GM23338 (cell line): ENCODE data around the gene PAPOLB. TPM values are rescaled to one million over a fixed set of nuclear protein-coding genes. Genes with fewer than 3 reads are reported as not detected.

Experiments
- ATAC-seq: fragments of 200-7000 bp; cut with Tn5 transposase; 3 replicates; pipeline ENCODE4 v1.9.1; 2020
- DNase-seq: peaks from one replicate; pipeline ENCODE4 v3.0.0-alpha.2; 2015; ENCODE audit warnings: low spot score
- H2AFZ ChIP-seq: fragments of 200-600 bp; sonication (generic); 2 replicates; pipeline ENCODE4 v1.8.0; 2016; ENCODE audit warnings: antibody characterized with exemption, mild to moderate bottlenecking, moderate library complexity
- H3F3A ChIP-seq: fragments of 200-600 bp; sonication (generic); replicated peaks from 2 replicates; pipeline ENCODE4 v1.8.0; 2017; ENCODE audit warnings: antibody characterized with exemption, mixed run types, low read depth
- H3K27ac ChIP-seq: fragments of 200-600 bp; sonication (generic); 2 replicates; pipeline ENCODE4 v1.6.1; 2016; ENCODE audit warnings: low read depth
- H3K27me3 ChIP-seq: fragments of 200-600 bp; sonication (generic); 2 replicates; pipeline ENCODE4 v1.8.0; 2016; ENCODE audit warnings: mild to moderate bottlenecking, mixed run types, moderate library complexity; ENCODE audit not compliant: insufficient read depth
- H3K36me3 ChIP-seq: fragments of 200-600 bp; sonication (generic); 2 replicates; pipeline ENCODE4 v1.8.0; 2016; ENCODE audit warnings: mild to moderate bottlenecking; ENCODE audit not compliant: insufficient read depth
- H3K4me1 ChIP-seq: fragments of 200-600 bp; sonication (generic); 2 replicates; pipeline ENCODE4 v1.8.0; 2016; ENCODE audit warnings: mild to moderate bottlenecking, moderate library complexity; ENCODE audit not compliant: insufficient read depth
- H3K4me2 ChIP-seq: fragments of 200-600 bp; sonication (generic); 2 replicates; pipeline ENCODE4 v1.7.1; 2017; ENCODE audit warnings: mixed run types
- H3K4me3 ChIP-seq: fragments of 200-600 bp; sonication (generic); 2 replicates; pipeline ENCODE4 v1.6.1; 2016; ENCODE audit warnings: mixed run types
- H3K79me2 ChIP-seq: fragments of 200-600 bp; sonication (generic); replicated peaks from 2 replicates; pipeline ENCODE4 v1.8.0; 2017; ENCODE audit warnings: mild to moderate bottlenecking; ENCODE audit not compliant: insufficient read depth
- H3K9me2 ChIP-seq: fragments of 200-600 bp; sonication (generic); 2 replicates; pipeline ENCODE4 v1.8.0; 2017; ENCODE audit not compliant: insufficient read depth
- H4K20me1 ChIP-seq: fragments of 200-600 bp; sonication (generic); replicated peaks from 2 replicates; pipeline ENCODE4 v1.8.0; 2017; ENCODE audit warnings: mild to moderate bottlenecking; ENCODE audit not compliant: insufficient read depth
- H3K27ac Mint-ChIP-seq: 2 replicates; pipeline ENCODE4 v1.8.0; 2020; ENCODE audit warnings: inconsistent platforms, mild to moderate bottlenecking, moderate library complexity, mixed read lengths
- H3K27me3 Mint-ChIP-seq: 3 replicates; pipeline ENCODE4 v1.8.0; 2022; ENCODE audit warnings: low read depth, mild to moderate bottlenecking, moderate library complexity, mixed read lengths, inconsistent platforms; ENCODE audit not compliant: insufficient read depth, poor library complexity
- H3K36me3 Mint-ChIP-seq: 3 replicates; pipeline ENCODE4 v1.8.0; 2021; ENCODE audit warnings: low read depth, mild to moderate bottlenecking, inconsistent platforms, moderate library complexity, mixed read lengths
- H3K4me1 Mint-ChIP-seq: 3 replicates; pipeline ENCODE4 v1.8.0; 2020; ENCODE audit warnings: mild to moderate bottlenecking, inconsistent platforms, mixed read lengths
- H3K4me3 Mint-ChIP-seq: 3 replicates; pipeline ENCODE4 v1.8.0; 2021; ENCODE audit warnings: moderate library complexity, mild to moderate bottlenecking, inconsistent platforms, mixed read lengths
- H3K9me3 Mint-ChIP-seq: 3 replicates; pipeline ENCODE4 v1.8.0; 2020; ENCODE audit warnings: moderate library complexity, mild to moderate bottlenecking, inconsistent platforms, mixed read lengths
- CREB1 ChIP-seq: fragments of 250-450 bp; sonication (Bioruptor Pico); IDR thresholded peaks from 2 replicates; pipeline ENCODE4 v1.5.0; 2020; ENCODE audit warnings: low read depth, mild to moderate bottlenecking, moderate library complexity
- EZH2 ChIP-seq: fragments of 200-600 bp; sonication (generic); IDR thresholded peaks from one replicate; pipeline ENCODE4 v1.8.0; 2017; ENCODE audit warnings: antibody characterized with exemption, mild to moderate bottlenecking, low read depth; ENCODE audit not compliant: unreplicated experiment
- EZH2phosphoT487 ChIP-seq: fragments of 200-600 bp; sonication (generic); IDR thresholded peaks from one replicate; pipeline ENCODE4 v1.8.1; 2018; ENCODE audit warnings: antibody characterized with exemption; ENCODE audit not compliant: unreplicated experiment
- JUNB ChIP-seq: IDR thresholded peaks from one replicate; pipeline ENCODE4 v1.6.1; 2016; ENCODE audit warnings: antibody characterized with exemption; ENCODE audit not compliant: unreplicated experiment
- NANOG ChIP-seq: IDR thresholded peaks from 2 replicates; pipeline ENCODE4 v1.6.1; 2016; ENCODE audit warnings: antibody characterized with exemption, borderline replicate concordance
- POLR2AphosphoS5 ChIP-seq: IDR thresholded peaks from 2 replicates; pipeline ENCODE4 v1.6.1; 2016; ENCODE audit warnings: antibody characterized with exemption, low read depth
- STAT1 ChIP-seq: IDR thresholded peaks from one replicate; pipeline ENCODE4 v1.6.1; 2016; ENCODE audit warnings: antibody characterized with exemption; ENCODE audit not compliant: unreplicated experiment
- polyA plus RNA-seq: library from polyadenylated mRNA; unstranded; fragments of >200 nt; fragmentation: Nextera tagmentation; extraction: Ambion mirVana; gene quantifications from 2 replicates; pipeline ENCODE4 v1.2.1, GENCODE V29; 2016
- total RNA-seq: library from RNA; depleted of rRNA; stranded (reverse); fragments of >200 nt; shearing (Covaris generic); gene quantifications from 2 replicates; pipeline ENCODE4 v1.2.3, GENCODE V29; 2014
- TF ChIP-seq, protein P1 (sequence below), 2 experiments: fragments of 200-600 bp in 1 of 2; sonication (generic) in 1 of 2; conservative IDR thresholded peaks; 2 replicates each; pipeline versions ENCODE4 v1.5.1 to v1.6.1; 2016 to 2017; ENCODE audit warnings: antibody characterized with exemption in 2 of 2, low read depth in 2 of 2, mild to moderate bottlenecking in 2 of 2, moderate library complexity in 1 of 2
- TF ChIP-seq, protein P2 (sequence below): IDR thresholded peaks from one replicate; pipeline ENCODE4 v1.6.1; 2018; ENCODE audit warnings: antibody characterized with exemption; ENCODE audit not compliant: unreplicated experiment
- TF ChIP-seq, protein P3 (sequence below): IDR thresholded peaks from 2 replicates; pipeline ENCODE4 v1.6.1; 2016; ENCODE audit warnings: antibody characterized with exemption
- TF ChIP-seq, protein P4 (sequence below): fragments of 250-450 bp; sonication (Bioruptor Pico); IDR thresholded peaks from 2 replicates; pipeline ENCODE4 v1.5.0; 2020; ENCODE audit warnings: mild to moderate bottlenecking, moderate library complexity

The PAPOLB gene
- total and polyA plus RNA-seq, 2 experiments from 2014 or later, result 0.08 to 0.42 TPM

DNA sequence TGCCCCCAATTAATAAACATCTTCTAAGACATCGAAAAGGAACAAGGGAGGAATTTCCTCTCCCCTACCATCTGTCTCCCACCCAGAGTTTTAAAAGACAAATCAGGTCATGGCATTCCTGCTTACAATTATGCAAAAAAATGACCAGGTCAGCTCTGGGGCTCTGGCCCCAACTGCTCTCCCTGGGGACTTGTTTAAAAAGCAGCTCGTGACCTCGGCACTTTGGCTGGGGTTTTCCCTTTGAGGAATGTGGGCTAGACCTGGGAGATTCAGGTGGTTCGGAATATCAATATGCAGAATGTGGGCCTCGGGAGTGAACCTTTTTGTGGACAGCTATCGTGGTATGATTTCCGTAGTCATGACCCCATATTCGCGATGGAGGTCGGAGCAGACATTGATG lies 22.3 kb upstream of the PAPOLB start:
- Histone ChIP-seq H3K4me3 (no peak overlapping the region), H3K4me2 (peak overlapping the region; percentile 26; the same call in 1 of the 2 replicates), H3K36me3 (no peaks in the 10 kb centered on the region), H3K27ac (peak overlapping the region; percentile 83), H4K20me1 (no peaks in the 10 kb centered on the region), H3K79me2 (no peaks in the 10 kb centered on the region), H3K9me2 (no peaks in the 10 kb centered on the region), H3K27me3 (peaks cover 14% of the 10 kb centered on the region; the same call in 1 of the 2 replicates), H2AFZ (peak overlapping the region; percentile 56; the same call in 1 of the 2 replicates), H3K4me1 (peaks cover 9% of the 10 kb centered on the region; the same call in 1 of the 2 replicates), H3F3A (no peaks in the 10 kb centered on the region)
- TF ChIP-seq EZH2 (no peak), NANOG (no peak), EZH2phosphoT487 (no peak), JUNB (no peak), POLR2AphosphoS5 (no peak), STAT1 (no peak), CREB1 (CRISPR knock-in tag) (no peak)
- TF ChIP-seq, protein P1, sequence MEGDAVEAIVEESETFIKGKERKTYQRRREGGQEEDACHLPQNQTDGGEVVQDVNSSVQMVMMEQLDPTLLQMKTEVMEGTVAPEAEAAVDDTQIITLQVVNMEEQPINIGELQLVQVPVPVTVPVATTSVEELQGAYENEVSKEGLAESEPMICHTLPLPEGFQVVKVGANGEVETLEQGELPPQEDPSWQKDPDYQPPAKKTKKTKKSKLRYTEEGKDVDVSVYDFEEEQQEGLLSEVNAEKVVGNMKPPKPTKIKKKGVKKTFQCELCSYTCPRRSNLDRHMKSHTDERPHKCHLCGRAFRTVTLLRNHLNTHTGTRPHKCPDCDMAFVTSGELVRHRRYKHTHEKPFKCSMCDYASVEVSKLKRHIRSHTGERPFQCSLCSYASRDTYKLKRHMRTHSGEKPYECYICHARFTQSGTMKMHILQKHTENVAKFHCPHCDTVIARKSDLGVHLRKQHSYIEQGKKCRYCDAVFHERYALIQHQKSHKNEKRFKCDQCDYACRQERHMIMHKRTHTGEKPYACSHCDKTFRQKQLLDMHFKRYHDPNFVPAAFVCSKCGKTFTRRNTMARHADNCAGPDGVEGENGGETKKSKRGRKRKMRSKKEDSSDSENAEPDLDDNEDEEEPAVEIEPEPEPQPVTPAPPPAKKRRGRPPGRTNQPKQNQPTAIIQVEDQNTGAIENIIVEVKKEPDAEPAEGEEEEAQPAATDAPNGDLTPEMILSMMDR (conservative IDR thresholded peaks at IDR 0.05; ENCODE audit: low read depth in 2 of 2), result no peak
- TF ChIP-seq, protein P2, sequence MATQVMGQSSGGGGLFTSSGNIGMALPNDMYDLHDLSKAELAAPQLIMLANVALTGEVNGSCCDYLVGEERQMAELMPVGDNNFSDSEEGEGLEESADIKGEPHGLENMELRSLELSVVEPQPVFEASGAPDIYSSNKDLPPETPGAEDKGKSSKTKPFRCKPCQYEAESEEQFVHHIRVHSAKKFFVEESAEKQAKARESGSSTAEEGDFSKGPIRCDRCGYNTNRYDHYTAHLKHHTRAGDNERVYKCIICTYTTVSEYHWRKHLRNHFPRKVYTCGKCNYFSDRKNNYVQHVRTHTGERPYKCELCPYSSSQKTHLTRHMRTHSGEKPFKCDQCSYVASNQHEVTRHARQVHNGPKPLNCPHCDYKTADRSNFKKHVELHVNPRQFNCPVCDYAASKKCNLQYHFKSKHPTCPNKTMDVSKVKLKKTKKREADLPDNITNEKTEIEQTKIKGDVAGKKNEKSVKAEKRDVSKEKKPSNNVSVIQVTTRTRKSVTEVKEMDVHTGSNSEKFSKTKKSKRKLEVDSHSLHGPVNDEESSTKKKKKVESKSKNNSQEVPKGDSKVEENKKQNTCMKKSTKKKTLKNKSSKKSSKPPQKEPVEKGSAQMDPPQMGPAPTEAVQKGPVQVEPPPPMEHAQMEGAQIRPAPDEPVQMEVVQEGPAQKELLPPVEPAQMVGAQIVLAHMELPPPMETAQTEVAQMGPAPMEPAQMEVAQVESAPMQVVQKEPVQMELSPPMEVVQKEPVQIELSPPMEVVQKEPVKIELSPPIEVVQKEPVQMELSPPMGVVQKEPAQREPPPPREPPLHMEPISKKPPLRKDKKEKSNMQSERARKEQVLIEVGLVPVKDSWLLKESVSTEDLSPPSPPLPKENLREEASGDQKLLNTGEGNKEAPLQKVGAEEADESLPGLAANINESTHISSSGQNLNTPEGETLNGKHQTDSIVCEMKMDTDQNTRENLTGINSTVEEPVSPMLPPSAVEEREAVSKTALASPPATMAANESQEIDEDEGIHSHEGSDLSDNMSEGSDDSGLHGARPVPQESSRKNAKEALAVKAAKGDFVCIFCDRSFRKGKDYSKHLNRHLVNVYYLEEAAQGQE, result no peak
- TF ChIP-seq, protein P3, sequence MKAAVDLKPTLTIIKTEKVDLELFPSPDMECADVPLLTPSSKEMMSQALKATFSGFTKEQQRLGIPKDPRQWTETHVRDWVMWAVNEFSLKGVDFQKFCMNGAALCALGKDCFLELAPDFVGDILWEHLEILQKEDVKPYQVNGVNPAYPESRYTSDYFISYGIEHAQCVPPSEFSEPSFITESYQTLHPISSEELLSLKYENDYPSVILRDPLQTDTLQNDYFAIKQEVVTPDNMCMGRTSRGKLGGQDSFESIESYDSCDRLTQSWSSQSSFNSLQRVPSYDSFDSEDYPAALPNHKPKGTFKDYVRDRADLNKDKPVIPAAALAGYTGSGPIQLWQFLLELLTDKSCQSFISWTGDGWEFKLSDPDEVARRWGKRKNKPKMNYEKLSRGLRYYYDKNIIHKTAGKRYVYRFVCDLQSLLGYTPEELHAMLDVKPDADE, result no peak
- TF ChIP-seq, protein P4, sequence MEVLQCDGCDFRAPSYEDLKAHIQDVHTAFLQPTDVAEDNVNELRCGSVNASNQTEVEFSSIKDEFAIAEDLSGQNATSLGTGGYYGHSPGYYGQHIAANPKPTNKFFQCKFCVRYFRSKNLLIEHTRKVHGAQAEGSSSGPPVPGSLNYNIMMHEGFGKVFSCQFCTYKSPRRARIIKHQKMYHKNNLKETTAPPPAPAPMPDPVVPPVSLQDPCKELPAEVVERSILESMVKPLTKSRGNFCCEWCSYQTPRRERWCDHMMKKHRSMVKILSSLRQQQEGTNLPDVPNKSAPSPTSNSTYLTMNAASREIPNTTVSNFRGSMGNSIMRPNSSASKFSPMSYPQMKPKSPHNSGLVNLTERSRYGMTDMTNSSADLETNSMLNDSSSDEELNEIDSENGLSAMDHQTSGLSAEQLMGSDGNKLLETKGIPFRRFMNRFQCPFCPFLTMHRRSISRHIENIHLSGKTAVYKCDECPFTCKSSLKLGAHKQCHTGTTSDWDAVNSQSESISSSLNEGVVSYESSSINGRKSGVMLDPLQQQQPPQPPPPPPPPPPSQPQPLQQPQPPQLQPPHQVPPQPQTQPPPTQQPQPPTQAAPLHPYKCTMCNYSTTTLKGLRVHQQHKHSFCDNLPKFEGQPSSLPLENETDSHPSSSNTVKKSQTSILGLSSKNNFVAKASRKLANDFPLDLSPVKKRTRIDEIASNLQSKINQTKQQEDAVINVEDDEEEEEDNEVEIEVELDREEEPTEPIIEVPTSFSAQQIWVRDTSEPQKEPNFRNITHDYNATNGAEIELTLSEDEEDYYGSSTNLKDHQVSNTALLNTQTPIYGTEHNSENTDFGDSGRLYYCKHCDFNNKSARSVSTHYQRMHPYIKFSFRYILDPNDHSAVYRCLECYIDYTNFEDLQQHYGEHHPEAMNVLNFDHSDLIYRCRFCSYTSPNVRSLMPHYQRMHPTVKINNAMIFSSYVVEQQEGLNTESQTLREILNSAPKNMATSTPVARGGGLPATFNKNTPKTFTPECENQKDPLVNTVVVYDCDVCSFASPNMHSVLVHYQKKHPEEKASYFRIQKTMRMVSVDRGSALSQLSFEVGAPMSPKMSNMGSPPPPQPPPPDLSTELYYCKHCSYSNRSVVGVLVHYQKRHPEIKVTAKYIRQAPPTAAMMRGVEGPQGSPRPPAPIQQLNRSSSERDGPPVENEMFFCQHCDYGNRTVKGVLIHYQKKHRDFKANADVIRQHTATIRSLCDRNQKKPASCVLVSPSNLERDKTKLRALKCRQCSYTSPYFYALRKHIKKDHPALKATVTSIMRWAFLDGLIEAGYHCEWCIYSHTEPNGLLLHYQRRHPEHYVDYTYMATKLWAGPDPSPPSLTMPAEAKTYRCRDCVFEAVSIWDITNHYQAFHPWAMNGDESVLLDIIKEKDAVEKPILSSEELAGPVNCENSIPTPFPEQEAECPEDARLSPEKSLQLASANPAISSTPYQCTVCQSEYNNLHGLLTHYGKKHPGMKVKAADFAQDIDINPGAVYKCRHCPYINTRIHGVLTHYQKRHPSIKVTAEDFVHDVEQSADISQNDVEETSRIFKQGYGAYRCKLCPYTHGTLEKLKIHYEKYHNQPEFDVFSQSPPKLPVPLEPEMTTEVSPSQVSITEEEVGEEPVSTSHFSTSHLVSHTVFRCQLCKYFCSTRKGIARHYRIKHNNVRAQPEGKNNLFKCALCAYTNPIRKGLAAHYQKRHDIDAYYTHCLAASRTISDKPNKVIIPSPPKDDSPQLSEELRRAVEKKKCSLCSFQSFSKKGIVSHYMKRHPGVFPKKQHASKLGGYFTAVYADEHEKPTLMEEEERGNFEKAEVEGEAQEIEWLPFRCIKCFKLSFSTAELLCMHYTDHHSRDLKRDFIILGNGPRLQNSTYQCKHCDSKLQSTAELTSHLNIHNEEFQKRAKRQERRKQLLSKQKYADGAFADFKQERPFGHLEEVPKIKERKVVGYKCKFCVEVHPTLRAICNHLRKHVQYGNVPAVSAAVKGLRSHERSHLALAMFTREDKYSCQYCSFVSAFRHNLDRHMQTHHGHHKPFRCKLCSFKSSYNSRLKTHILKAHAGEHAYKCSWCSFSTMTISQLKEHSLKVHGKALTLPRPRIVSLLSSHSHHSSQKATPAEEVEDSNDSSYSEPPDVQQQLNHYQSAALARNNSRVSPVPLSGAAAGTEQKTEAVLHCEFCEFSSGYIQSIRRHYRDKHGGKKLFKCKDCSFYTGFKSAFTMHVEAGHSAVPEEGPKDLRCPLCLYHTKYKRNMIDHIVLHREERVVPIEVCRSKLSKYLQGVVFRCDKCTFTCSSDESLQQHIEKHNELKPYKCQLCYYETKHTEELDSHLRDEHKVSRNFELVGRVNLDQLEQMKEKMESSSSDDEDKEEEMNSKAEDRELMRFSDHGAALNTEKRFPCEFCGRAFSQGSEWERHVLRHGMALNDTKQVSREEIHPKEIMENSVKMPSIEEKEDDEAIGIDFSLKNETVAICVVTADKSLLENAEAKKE (CRISPR knock-in tag), result no peak
- ATAC-seq (no peak), DNase-seq (peak; percentile 51)
- Mint-ChIP-seq H3K9me3 (peaks cover 2% of the 10 kb centered on the region; the same call in 2 of the 3 replicates), H3K27ac (no peak overlapping the region), H3K4me1 (peaks cover 12% of the 10 kb centered on the region; the same call in 1 of the 3 replicates), H3K36me3 (no peaks in the 10 kb centered on the region), H3K27me3 (peaks cover 16% of the 10 kb centered on the region), H3K4me3 (peak overlapping the region; percentile 10; the same call in 1 of the 3 replicates)
